ENCODE data around the gene GFRA4.

The GFRA4 gene

DNA sequence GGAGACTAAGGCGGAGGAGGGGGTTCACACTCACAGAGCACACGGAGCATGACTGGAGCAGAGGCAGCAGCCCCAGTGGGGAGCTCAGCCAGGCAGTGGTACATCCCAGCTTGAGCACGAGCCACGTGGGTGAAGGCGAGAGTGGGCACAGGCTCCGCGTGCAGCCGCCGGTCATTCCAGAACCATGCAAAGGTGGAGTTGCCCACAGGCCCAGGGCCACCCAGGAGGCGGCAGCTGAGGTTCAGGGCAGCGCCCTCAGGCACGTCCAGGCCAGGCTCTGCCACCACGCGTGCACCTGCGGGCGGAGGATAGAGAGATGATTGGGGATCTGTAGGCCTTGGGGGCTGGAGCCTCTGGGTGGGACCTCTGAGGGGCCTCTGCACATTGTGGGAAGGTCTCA lies 28.1 kb upstream of the GFRA4 start:
- CTCF ChIA-PET = interaction anchor here (0.7 to 2.9 kb wide), 3 partner anchors 15 to 25 kb away, joined by 8 to 13 read pairs (median 9); no protein-coding TSS in a partner anchor
- Histone ChIP-seq H3K4me3 (ENCODE audit: low read depth, low read length) (no peak overlapping the region), H3K36me3 (ENCODE audit: control insufficient read depth in 2 of 2, insufficient read depth in 1 of 2, low read length in 2 of 2) (no peaks in the 10 kb centered on the region), H3K9me3 (ENCODE audit: control insufficient read depth, insufficient read depth, low read depth, low read length) (no peaks in the 10 kb centered on the region), H3K4me1 (ENCODE audit: control insufficient read depth, insufficient read depth, low read length) (no peaks in the 10 kb centered on the region; the same call in 1 of the 2 replicates), H3K27ac (ENCODE audit: extremely low read depth, low read depth, low read length) (no peak overlapping the region)
- POLR2A ChIA-PET = interaction anchor here (0.7 kb wide), 1 partner anchor 129 kb away, joined by 8 read pairs; no protein-coding TSS in a partner anchor
- TF ChIP-seq, protein P1, sequence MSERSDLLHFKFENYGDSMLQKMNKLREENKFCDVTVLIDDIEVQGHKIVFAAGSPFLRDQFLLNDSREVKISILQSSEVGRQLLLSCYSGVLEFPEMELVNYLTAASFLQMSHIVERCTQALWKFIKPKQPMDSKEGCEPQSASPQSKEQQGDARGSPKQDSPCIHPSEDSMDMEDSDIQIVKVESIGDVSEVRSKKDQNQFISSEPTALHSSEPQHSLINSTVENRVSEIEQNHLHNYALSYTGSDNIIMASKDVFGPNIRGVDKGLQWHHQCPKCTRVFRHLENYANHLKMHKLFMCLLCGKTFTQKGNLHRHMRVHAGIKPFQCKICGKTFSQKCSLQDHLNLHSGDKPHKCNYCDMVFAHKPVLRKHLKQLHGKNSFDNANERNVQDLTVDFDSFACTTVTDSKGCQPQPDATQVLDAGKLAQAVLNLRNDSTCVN (tag by site-specific recombination; optimal IDR thresholded peaks at IDR 0.05) = no peak
- no peak for TF ChIP-seq ZSCAN16 (tag by site-specific recombination; IDR thresholded peaks at IDR 0.05)
- peak; percentile 46; the same call in 1 of the 2 replicates for TF ChIP-seq EGR2 (tag by site-specific recombination; IDR thresholded peaks at IDR 0.05; ENCODE audit: low read depth)
- peak; percentile 29; the same call in 1 of the 2 replicates for TF ChIP-seq ZFHX2 (tag by site-specific recombination; conservative IDR thresholded peaks at IDR 0.05)

DNA sequence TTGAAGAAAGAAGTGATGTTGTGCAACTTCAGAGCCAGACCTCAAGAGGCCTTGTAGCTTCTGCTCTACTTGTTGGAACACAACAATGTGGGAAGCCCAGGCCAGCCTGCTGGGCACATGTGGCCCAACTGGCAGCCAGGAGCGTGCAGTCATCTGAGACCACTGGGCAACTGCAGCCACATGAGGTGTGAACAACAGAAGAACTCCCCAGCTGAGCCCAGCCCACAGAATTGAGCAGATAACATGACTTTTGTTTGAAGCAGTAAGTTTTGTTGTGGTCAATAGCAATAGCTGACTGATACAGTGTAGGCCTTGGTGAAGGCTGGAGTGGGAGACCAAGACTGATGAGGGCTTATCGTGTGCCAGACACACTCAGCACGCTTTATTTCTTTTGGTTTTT lies 27.2 kb upstream of the GFRA4 start:
- Histone ChIP-seq H3K9me3 (ENCODE audit: control insufficient read depth, insufficient read depth, low read depth, low read length) (no peaks in the 10 kb centered on the region), H3K27ac (ENCODE audit: extremely low read depth, low read depth, low read length) (no peak overlapping the region), H3K36me3 (ENCODE audit: control insufficient read depth in 2 of 2, insufficient read depth in 1 of 2, low read length in 2 of 2) (no peaks in the 10 kb centered on the region), H3K4me1 (ENCODE audit: control insufficient read depth, insufficient read depth, low read length) (no peaks in the 10 kb centered on the region; the same call in 1 of the 2 replicates), H3K4me3 (ENCODE audit: low read depth, low read length) (no peak overlapping the region)
- TF ChIP-seq ZNF791 (tag by site-specific recombination; IDR thresholded peaks at IDR 0.05) = no peak
- no peak for TF ChIP-seq RBAK (tag by site-specific recombination; IDR thresholded peaks at IDR 0.05)
- no peak for TF ChIP-seq HOXA7 (CRISPR knock-in tag; IDR thresholded peaks at IDR 0.05; ENCODE audit: borderline replicate concordance)
- no peak for TF ChIP-seq PRDM1 (tag by site-specific recombination; IDR thresholded peaks at IDR 0.05)
- POLR2A ChIA-PET = interaction anchor here (0.7 kb wide), 1 partner anchor 128 kb away, joined by 8 read pairs; no protein-coding TSS in a partner anchor
- CTCF ChIA-PET = interaction anchor here (2.9 kb wide), 1 partner anchor 20 kb away, joined by 13 read pairs; no protein-coding TSS in a partner anchor

DNA sequence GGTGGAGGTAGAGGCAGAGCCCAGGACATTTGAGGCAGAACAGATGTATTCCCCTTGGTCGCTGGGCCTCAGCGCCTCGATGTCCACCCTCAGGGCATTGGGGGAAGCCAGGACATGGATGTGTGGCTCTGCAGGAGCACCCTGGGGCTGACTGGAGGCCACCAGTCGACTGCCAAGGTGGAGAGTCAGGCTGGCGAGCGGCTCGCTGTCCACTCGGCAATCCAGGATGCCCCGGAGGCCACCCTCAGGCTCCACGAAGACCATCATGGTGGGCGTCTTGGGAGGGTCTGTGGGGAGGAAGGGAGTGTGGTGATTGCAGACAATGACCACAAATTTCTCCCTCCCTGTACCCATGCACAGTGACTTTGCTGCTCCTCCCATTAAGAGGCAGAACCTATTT lies 26.8 kb upstream of the GFRA4 start:
- Histone ChIP-seq H3K9me3 (ENCODE audit: control insufficient read depth, insufficient read depth, low read depth, low read length) (no peaks in the 10 kb centered on the region), H3K27ac (ENCODE audit: extremely low read depth, low read depth, low read length) (no peak overlapping the region), H3K4me3 (ENCODE audit: low read depth, low read length) (no peak overlapping the region), H3K4me1 (ENCODE audit: control insufficient read depth, insufficient read depth, low read length) (no peaks in the 10 kb centered on the region; the same call in 1 of the 2 replicates), H3K36me3 (ENCODE audit: control insufficient read depth in 2 of 2, insufficient read depth in 1 of 2, low read length in 2 of 2) (no peaks in the 10 kb centered on the region)
- ChIA-PET CTCF (interaction anchor here (2.9 kb wide), 1 partner anchor 21 kb away, joined by 13 read pairs; no protein-coding TSS in a partner anchor), POLR2A (no interaction called here)
- TF ChIP-seq, protein P2, sequence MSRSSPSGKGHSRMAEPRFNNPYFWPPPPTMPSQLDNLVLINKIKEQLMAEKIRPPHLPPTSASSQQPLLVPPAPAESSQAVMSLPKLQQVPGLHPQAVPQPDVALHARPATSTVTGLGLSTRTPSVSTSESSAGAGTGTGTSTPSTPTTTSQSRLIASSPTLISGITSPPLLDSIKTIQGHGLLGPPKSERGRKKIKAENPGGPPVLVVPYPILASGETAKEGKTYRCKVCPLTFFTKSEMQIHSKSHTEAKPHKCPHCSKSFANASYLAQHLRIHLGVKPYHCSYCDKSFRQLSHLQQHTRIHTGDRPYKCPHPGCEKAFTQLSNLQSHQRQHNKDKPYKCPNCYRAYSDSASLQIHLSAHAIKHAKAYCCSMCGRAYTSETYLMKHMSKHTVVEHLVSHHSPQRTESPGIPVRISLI (tag by site-specific recombination; IDR thresholded peaks at IDR 0.05) = no peak
- TF ChIP-seq SP2 (tag by site-specific recombination; IDR thresholded peaks at IDR 0.05) = no peak
- no peak for TF ChIP-seq ZNF175 (tag by site-specific recombination; IDR thresholded peaks at IDR 0.05)
- TF ChIP-seq, protein P3, sequence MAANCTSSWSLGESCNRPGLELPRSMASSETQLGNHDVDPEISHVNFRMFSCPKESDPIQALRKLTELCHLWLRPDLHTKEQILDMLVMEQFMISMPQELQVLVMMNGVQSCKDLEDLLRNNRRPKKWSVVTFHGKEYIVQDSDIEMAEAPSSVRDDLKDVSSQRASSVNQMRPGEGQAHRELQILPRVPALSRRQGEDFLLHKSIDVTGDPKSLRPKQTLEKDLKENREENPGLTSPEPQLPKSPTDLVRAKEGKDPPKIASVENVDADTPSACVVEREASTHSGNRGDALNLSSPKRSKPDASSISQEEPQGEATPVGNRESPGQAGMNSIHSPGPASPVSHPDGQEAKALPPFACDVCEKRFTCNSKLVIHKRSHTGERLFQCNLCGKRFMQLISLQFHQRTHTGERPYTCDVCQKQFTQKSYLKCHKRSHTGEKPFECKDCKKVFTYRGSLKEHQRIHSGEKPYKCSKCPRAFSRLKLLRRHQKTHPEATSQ (tag by site-specific recombination; IDR thresholded peaks at IDR 0.05) = no peak
- TF ChIP-seq ZNF114 (tag by site-specific recombination; IDR thresholded peaks at IDR 0.05) = no peak
- TF ChIP-seq MZF1 (tag by site-specific recombination; IDR thresholded peaks at IDR 0.05; ENCODE audit: borderline replicate concordance) = no peak
- TF ChIP-seq, protein P4, sequence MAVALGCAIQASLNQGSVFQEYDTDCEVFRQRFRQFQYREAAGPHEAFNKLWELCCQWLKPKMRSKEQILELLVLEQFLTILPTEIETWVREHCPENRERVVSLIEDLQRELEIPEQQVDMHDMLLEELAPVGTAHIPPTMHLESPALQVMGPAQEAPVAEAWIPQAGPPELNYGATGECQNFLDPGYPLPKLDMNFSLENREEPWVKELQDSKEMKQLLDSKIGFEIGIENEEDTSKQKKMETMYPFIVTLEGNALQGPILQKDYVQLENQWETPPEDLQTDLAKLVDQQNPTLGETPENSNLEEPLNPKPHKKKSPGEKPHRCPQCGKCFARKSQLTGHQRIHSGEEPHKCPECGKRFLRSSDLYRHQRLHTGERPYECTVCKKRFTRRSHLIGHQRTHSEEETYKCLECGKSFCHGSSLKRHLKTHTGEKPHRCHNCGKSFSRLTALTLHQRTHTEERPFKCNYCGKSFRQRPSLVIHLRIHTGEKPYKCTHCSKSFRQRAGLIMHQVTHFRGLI (tag by site-specific recombination; IDR thresholded peaks at IDR 0.05) = no peak
- no peak for TF ChIP-seq ZNF416 (tag by site-specific recombination; IDR thresholded peaks at IDR 0.05)
